ENCODE measurements around the gene NTRK2. TPM values are rescaled to one million over a fixed set of nuclear protein-coding genes. Genes with fewer than 3 reads are reported as not detected.

The NTRK2 gene
- total RNA-seq, 1 donor from 2014 or later: 9.8 TPM

- DNase-seq (ENCODE audit: low read depth): no peak
These were observed 110.9 kb downstream of the NTRK2 start for GRCh38 chr9:84780385-84780784.

GRCh38 chr9:84781458-84781857, 111.9 kb downstream of the NTRK2 start:
- peak; percentile 16 for DNase-seq (ENCODE audit: low read depth)

- DNase-seq (ENCODE audit: low read depth): peak; percentile 18
These were observed 112.7 kb downstream of the NTRK2 start for GRCh38 chr9:84781931-84782866.

- DNase-seq (ENCODE audit: low read depth): no peak
These were observed 116.4 kb downstream of the NTRK2 start for GRCh38 chr9:84785792-84786547.

- no peak for DNase-seq (ENCODE audit: low read depth)
These were observed 119.4 kb downstream of the NTRK2 start for GRCh38 chr9:84788803-84789462.

GRCh38 chr9:84789463-84789830, 119.9 kb downstream of the NTRK2 start:
- DNase-seq (ENCODE audit: low read depth): no peak

- no peak for DNase-seq (ENCODE audit: low read depth)
These were observed 122.1 kb downstream of the NTRK2 start for GRCh38 chr9:84791643-84792042.

GRCh38 chr9:84793251-84793650, 123.7 kb downstream of the NTRK2 start:
- DNase-seq (ENCODE audit: low read depth): no peak

- DNase-seq (ENCODE audit: low read depth): no peak
These were observed 125.6 kb downstream of the NTRK2 start for GRCh38 chr9:84794981-84795637.

- no peak for DNase-seq (ENCODE audit: low read depth)
These were observed 126.9 kb downstream of the NTRK2 start for GRCh38 chr9:84796404-84796803.

GRCh38 chr9:84799251-84799650, 129.7 kb downstream of the NTRK2 start:
- no peak for DNase-seq (ENCODE audit: low read depth)

GRCh38 chr9:84804951-84805694, 135.6 kb downstream of the NTRK2 start:
- DNase-seq (ENCODE audit: low read depth): peak; percentile 9

- DNase-seq (ENCODE audit: low read depth): no peak
These were observed 137.9 kb downstream of the NTRK2 start for GRCh38 chr9:84807431-84807830.

- DNase-seq (ENCODE audit: low read depth): no peak
These were observed 138.4 kb downstream of the NTRK2 start for GRCh38 chr9:84807870-84808390.

GRCh38 chr9:84808416-84808815, 138.9 kb downstream of the NTRK2 start:
- peak; percentile 36 for DNase-seq (ENCODE audit: low read depth)

GRCh38 chr9:84811072-84811750, 141.7 kb downstream of the NTRK2 start:
- no peak for DNase-seq (ENCODE audit: low read depth)

- DNase-seq (ENCODE audit: low read depth): no peak
These were observed 142.2 kb downstream of the NTRK2 start for GRCh38 chr9:84811751-84812074.

- DNase-seq (ENCODE audit: low read depth): no peak
These were observed 142.8 kb downstream of the NTRK2 start for GRCh38 chr9:84812355-84812754.

- DNase-seq (ENCODE audit: low read depth): no peak
These were observed 143.3 kb downstream of the NTRK2 start for GRCh38 chr9:84812847-84813246.

GRCh38 chr9:84815554-84815953, 146.0 kb downstream of the NTRK2 start:
- no peak for DNase-seq (ENCODE audit: low read depth)
